Effector memory CD4-positive, alpha-beta T cell (primary cell): ENCODE data around the gene SOX13.

Experiments
- DNase-seq, 3 donors: peaks; one replicate each; pipeline ENCODE4 v3.0.0-alpha.2; 2020
- H3K27ac ChIP-seq: 2 replicates; pipeline ENCODE4 v1.7.0; 2013; ENCODE audit warnings: mild to moderate bottlenecking, low read length, moderate library complexity; ENCODE audit not compliant: insufficient read depth, poor library complexity, severe bottlenecking
- H3K27me3 ChIP-seq: replicated peaks from 2 replicates; pipeline ENCODE4 v1.7.0; 2013; ENCODE audit warnings: mild to moderate bottlenecking, low read length; ENCODE audit not compliant: insufficient read depth, control insufficient read depth, poor library complexity, severe bottlenecking
- H3K36me3 ChIP-seq: 2 replicates; pipeline ENCODE4 v1.7.0; 2013; ENCODE audit warnings: mild to moderate bottlenecking, low read length, moderate library complexity; ENCODE audit not compliant: control insufficient read depth, insufficient read depth
- H3K4me1 ChIP-seq: 2 replicates; pipeline ENCODE4 v1.7.0; 2013; ENCODE audit warnings: low read length, mild to moderate bottlenecking; ENCODE audit not compliant: control insufficient read depth, insufficient read depth, poor library complexity, severe bottlenecking
- H3K4me3 ChIP-seq: 2 replicates; pipeline ENCODE4 v1.7.0; 2013; ENCODE audit warnings: low read length, low read depth, mild to moderate bottlenecking; ENCODE audit not compliant: insufficient read depth, poor library complexity, severe bottlenecking
- H3K9me3 ChIP-seq: 2 replicates; pipeline ENCODE4 v1.7.0; 2013; ENCODE audit warnings: mild to moderate bottlenecking, low read length, moderate library complexity; ENCODE audit not compliant: control insufficient read depth

The SOX13 gene

GRCh38 chr1:204142032-204142974 is 69.4 kb downstream of the SOX13 start:
- H3K27ac ChIP-seq = no peak overlapping the region
- H3K4me1 ChIP-seq = no peaks in the 10 kb centered on the region
- peaks cover 2% of the 10 kb centered on the region for H3K36me3 ChIP-seq
- DNase-seq = no peak
- H3K9me3 ChIP-seq = no peaks in the 10 kb centered on the region
- H3K27me3 ChIP-seq = no peaks in the 10 kb centered on the region
- H3K4me3 ChIP-seq = no peak overlapping the region

- no peaks in the 10 kb centered on the region for H3K36me3 ChIP-seq
- no peaks in the 10 kb centered on the region for H3K4me1 ChIP-seq
- H3K9me3 ChIP-seq = no peaks in the 10 kb centered on the region
- H3K27me3 ChIP-seq = no peaks in the 10 kb centered on the region
- no peak overlapping the region for H3K4me3 ChIP-seq
- H3K27ac ChIP-seq = no peak overlapping the region
- no peak for DNase-seq
Observed at GRCh38 chr1:204143276-204144041, 70.5 kb downstream of the SOX13 start.

- H3K27me3 ChIP-seq = no peaks in the 10 kb centered on the region
- no peak for DNase-seq
Observed at GRCh38 chr1:204145033-204145504, 72.2 kb downstream of the SOX13 start.

GRCh38 chr1:204146309-204146708 is 73.4 kb downstream of the SOX13 start:
- Histone ChIP-seq H3K27me3 (no peaks in the 10 kb centered on the region), H3K36me3 (no peaks in the 10 kb centered on the region), H3K9me3 (no peaks in the 10 kb centered on the region), H3K4me1 (peaks cover 5% of the 10 kb centered on the region), H3K27ac (no peak overlapping the region), H3K4me3 (no peak overlapping the region)
- DNase-seq = no peak

More at GRCh38 chr1:204145033-204145504, 72.2 kb downstream of the SOX13 start:
- no peak overlapping the region for H3K4me3 ChIP-seq
- no peaks in the 10 kb centered on the region for H3K36me3 ChIP-seq
- H3K9me3 ChIP-seq = no peaks in the 10 kb centered on the region
- H3K27ac ChIP-seq = no peak overlapping the region
- no peaks in the 10 kb centered on the region for H3K4me1 ChIP-seq

GRCh38 chr1:204146965-204147364 is 74.0 kb downstream of the SOX13 start:
- Histone ChIP-seq H3K9me3 (no peaks in the 10 kb centered on the region), H3K4me1 (peaks cover 6% of the 10 kb centered on the region), H3K4me3 (no peak overlapping the region), H3K27ac (no peak overlapping the region), H3K36me3 (no peaks in the 10 kb centered on the region), H3K27me3 (no peaks in the 10 kb centered on the region)
- no peak for DNase-seq

- no peak overlapping the region for H3K27ac ChIP-seq
- no peaks in the 10 kb centered on the region for H3K36me3 ChIP-seq
- no peak for DNase-seq
- H3K4me3 ChIP-seq = no peak overlapping the region
- H3K27me3 ChIP-seq = no peaks in the 10 kb centered on the region
- no peaks in the 10 kb centered on the region for H3K9me3 ChIP-seq
- peaks cover 10% of the 10 kb centered on the region for H3K4me1 ChIP-seq
Observed at GRCh38 chr1:204147406-204148383, 74.8 kb downstream of the SOX13 start.

GRCh38 chr1:204149107-204149506 is 76.2 kb downstream of the SOX13 start:
- DNase-seq = no peak
- H3K36me3 ChIP-seq = no peaks in the 10 kb centered on the region
- no peaks in the 10 kb centered on the region for H3K9me3 ChIP-seq
- H3K4me3 ChIP-seq = no peak overlapping the region
- peaks cover 10% of the 10 kb centered on the region for H3K4me1 ChIP-seq
- H3K27ac ChIP-seq = no peak overlapping the region
- no peaks in the 10 kb centered on the region for H3K27me3 ChIP-seq

- H3K27me3 ChIP-seq = no peaks in the 10 kb centered on the region
- DNase-seq = no peak
- no peak overlapping the region for H3K27ac ChIP-seq
- no peaks in the 10 kb centered on the region for H3K36me3 ChIP-seq
- no peaks in the 10 kb centered on the region for H3K9me3 ChIP-seq
- no peak overlapping the region for H3K4me3 ChIP-seq
- peaks cover 10% of the 10 kb centered on the region for H3K4me1 ChIP-seq
Observed at GRCh38 chr1:204149635-204150565, 77.0 kb downstream of the SOX13 start.
